GM23338 (cell line): Measurements from ENCODE around the gene RNF217. TPM values are rescaled to one million over a fixed set of nuclear protein-coding genes. Genes with fewer than 3 reads are reported as not detected.

Experiments used
- ATAC-seq: fragments of 200-7000 bp; cut with Tn5 transposase; 3 replicates; pipeline ENCODE4 v1.9.1; 2020
- DNase-seq: peaks from one replicate; pipeline ENCODE4 v3.0.0-alpha.2; 2015; ENCODE audit warnings: low spot score
- H2AFZ ChIP-seq: fragments of 200-600 bp; sonication (generic); 2 replicates; pipeline ENCODE4 v1.8.0; 2016; ENCODE audit warnings: antibody characterized with exemption, mild to moderate bottlenecking, moderate library complexity
- H3F3A ChIP-seq: fragments of 200-600 bp; sonication (generic); replicated peaks from 2 replicates; pipeline ENCODE4 v1.8.0; 2017; ENCODE audit warnings: antibody characterized with exemption, mixed run types, low read depth
- H3K27ac ChIP-seq: fragments of 200-600 bp; sonication (generic); 2 replicates; pipeline ENCODE4 v1.6.1; 2016; ENCODE audit warnings: low read depth
- H3K27me3 ChIP-seq: fragments of 200-600 bp; sonication (generic); 2 replicates; pipeline ENCODE4 v1.8.0; 2016; ENCODE audit warnings: mild to moderate bottlenecking, mixed run types, moderate library complexity; ENCODE audit not compliant: insufficient read depth
- H3K36me3 ChIP-seq: fragments of 200-600 bp; sonication (generic); 2 replicates; pipeline ENCODE4 v1.8.0; 2016; ENCODE audit warnings: mild to moderate bottlenecking; ENCODE audit not compliant: insufficient read depth
- H3K4me1 ChIP-seq: fragments of 200-600 bp; sonication (generic); 2 replicates; pipeline ENCODE4 v1.8.0; 2016; ENCODE audit warnings: mild to moderate bottlenecking, moderate library complexity; ENCODE audit not compliant: insufficient read depth
- H3K4me2 ChIP-seq: fragments of 200-600 bp; sonication (generic); 2 replicates; pipeline ENCODE4 v1.7.1; 2017; ENCODE audit warnings: mixed run types
- H3K4me3 ChIP-seq: fragments of 200-600 bp; sonication (generic); 2 replicates; pipeline ENCODE4 v1.6.1; 2016; ENCODE audit warnings: mixed run types
- H3K79me2 ChIP-seq: fragments of 200-600 bp; sonication (generic); replicated peaks from 2 replicates; pipeline ENCODE4 v1.8.0; 2017; ENCODE audit warnings: mild to moderate bottlenecking; ENCODE audit not compliant: insufficient read depth
- H3K9me2 ChIP-seq: fragments of 200-600 bp; sonication (generic); 2 replicates; pipeline ENCODE4 v1.8.0; 2017; ENCODE audit not compliant: insufficient read depth
- H4K20me1 ChIP-seq: fragments of 200-600 bp; sonication (generic); replicated peaks from 2 replicates; pipeline ENCODE4 v1.8.0; 2017; ENCODE audit warnings: mild to moderate bottlenecking; ENCODE audit not compliant: insufficient read depth
- H3K27ac Mint-ChIP-seq: 2 replicates; pipeline ENCODE4 v1.8.0; 2020; ENCODE audit warnings: inconsistent platforms, mild to moderate bottlenecking, moderate library complexity, mixed read lengths
- H3K27me3 Mint-ChIP-seq: 3 replicates; pipeline ENCODE4 v1.8.0; 2022; ENCODE audit warnings: low read depth, mild to moderate bottlenecking, moderate library complexity, mixed read lengths, inconsistent platforms; ENCODE audit not compliant: insufficient read depth, poor library complexity
- H3K36me3 Mint-ChIP-seq: 3 replicates; pipeline ENCODE4 v1.8.0; 2021; ENCODE audit warnings: low read depth, mild to moderate bottlenecking, inconsistent platforms, moderate library complexity, mixed read lengths
- H3K4me1 Mint-ChIP-seq: 3 replicates; pipeline ENCODE4 v1.8.0; 2020; ENCODE audit warnings: mild to moderate bottlenecking, inconsistent platforms, mixed read lengths
- H3K4me3 Mint-ChIP-seq: 3 replicates; pipeline ENCODE4 v1.8.0; 2021; ENCODE audit warnings: moderate library complexity, mild to moderate bottlenecking, inconsistent platforms, mixed read lengths
- H3K9me3 Mint-ChIP-seq: 3 replicates; pipeline ENCODE4 v1.8.0; 2020; ENCODE audit warnings: moderate library complexity, mild to moderate bottlenecking, inconsistent platforms, mixed read lengths
- CREB1 ChIP-seq: fragments of 250-450 bp; sonication (Bioruptor Pico); IDR thresholded peaks from 2 replicates; pipeline ENCODE4 v1.5.0; 2020; ENCODE audit warnings: low read depth, mild to moderate bottlenecking, moderate library complexity
- CTCF ChIP-seq, 2 experiments: fragments of 200-600 bp in 1 of 2; sonication (generic) in 1 of 2; conservative IDR thresholded peaks; 2 replicates each; pipeline versions ENCODE4 v1.5.1 to v1.6.1; 2016 to 2017; ENCODE audit warnings: antibody characterized with exemption in 2 of 2, low read depth in 2 of 2, mild to moderate bottlenecking in 2 of 2, moderate library complexity in 1 of 2
- ETS1 ChIP-seq: IDR thresholded peaks from 2 replicates; pipeline ENCODE4 v1.6.1; 2016; ENCODE audit warnings: antibody characterized with exemption
- EZH2 ChIP-seq: fragments of 200-600 bp; sonication (generic); IDR thresholded peaks from one replicate; pipeline ENCODE4 v1.8.0; 2017; ENCODE audit warnings: antibody characterized with exemption, mild to moderate bottlenecking, low read depth; ENCODE audit not compliant: unreplicated experiment
- EZH2phosphoT487 ChIP-seq: fragments of 200-600 bp; sonication (generic); IDR thresholded peaks from one replicate; pipeline ENCODE4 v1.8.1; 2018; ENCODE audit warnings: antibody characterized with exemption; ENCODE audit not compliant: unreplicated experiment
- JUNB ChIP-seq: IDR thresholded peaks from one replicate; pipeline ENCODE4 v1.6.1; 2016; ENCODE audit warnings: antibody characterized with exemption; ENCODE audit not compliant: unreplicated experiment
- NANOG ChIP-seq: IDR thresholded peaks from 2 replicates; pipeline ENCODE4 v1.6.1; 2016; ENCODE audit warnings: antibody characterized with exemption, borderline replicate concordance
- POLR2AphosphoS5 ChIP-seq: IDR thresholded peaks from 2 replicates; pipeline ENCODE4 v1.6.1; 2016; ENCODE audit warnings: antibody characterized with exemption, low read depth
- REST ChIP-seq: IDR thresholded peaks from one replicate; pipeline ENCODE4 v1.6.1; 2018; ENCODE audit warnings: antibody characterized with exemption; ENCODE audit not compliant: unreplicated experiment
- STAT1 ChIP-seq: IDR thresholded peaks from one replicate; pipeline ENCODE4 v1.6.1; 2016; ENCODE audit warnings: antibody characterized with exemption; ENCODE audit not compliant: unreplicated experiment
- ZNF114 ChIP-seq: fragments of 250-450 bp; sonication (Bioruptor Pico); IDR thresholded peaks from 2 replicates; pipeline ENCODE4 v1.5.0; 2020; ENCODE audit warnings: mild to moderate bottlenecking, moderate library complexity
- ZNF331 ChIP-seq: fragments of 250-450 bp; sonication (Bioruptor Pico); IDR thresholded peaks from 2 replicates; pipeline ENCODE4 v1.5.0; 2020; ENCODE audit warnings: low read depth, mild to moderate bottlenecking, moderate library complexity
- ZNF462 ChIP-seq: fragments of 250-450 bp; sonication (Bioruptor Pico); IDR thresholded peaks from 2 replicates; pipeline ENCODE4 v1.5.0; 2020; ENCODE audit warnings: mild to moderate bottlenecking, moderate library complexity
- polyA plus RNA-seq: library from polyadenylated mRNA; unstranded; fragments of >200 nt; fragmentation: Nextera tagmentation; extraction: Ambion mirVana; gene quantifications from 2 replicates; pipeline ENCODE4 v1.2.1, GENCODE V29; 2016
- total RNA-seq: library from RNA; depleted of rRNA; stranded (reverse); fragments of >200 nt; shearing (Covaris generic); gene quantifications from 2 replicates; pipeline ENCODE4 v1.2.3, GENCODE V29; 2014

The RNF217 gene
- total and polyA plus RNA-seq, 2 experiments from 2014 or later: 1.7 to 6.2 TPM

GRCh38 chr6:124963416-124963785 lies 1.2 kb downstream of the RNF217 start:
- Histone ChIP-seq H3K27me3 (peaks cover 30% of the 10 kb centered on the region), H3K4me1 (peaks cover 11% of the 10 kb centered on the region), H3K79me2 (peaks cover 22% of the 10 kb centered on the region; the same call in 1 of the 2 replicates), H3K27ac (no peak overlapping the region), H3K36me3 (no peaks in the 10 kb centered on the region), H3K4me2 (peak overlapping the region; percentile 87), H2AFZ (peak overlapping the region; percentile 90; the same call in 1 of the 2 replicates), H4K20me1 (no peaks in the 10 kb centered on the region), H3K9me2 (no peaks in the 10 kb centered on the region), H3F3A (no peaks in the 10 kb centered on the region), H3K4me3 (peak overlapping the region; percentile 84)
- ATAC-seq: no peak; the same call in 2 of the 3 replicates
- H3K4me1 Mint-ChIP-seq: peaks cover 26% of the 10 kb centered on the region
- peak; percentile 52 for DNase-seq
- H3K9me3 Mint-ChIP-seq: no peaks in the 10 kb centered on the region
- peak overlapping the region; percentile 74 for H3K4me3 Mint-ChIP-seq
- TF ChIP-seq EZH2phosphoT487 (no peak), JUNB (no peak), POLR2AphosphoS5 (no peak), REST (no peak), STAT1 (no peak), ZNF114 (no peak), ZNF331 (CRISPR knock-in tag) (no peak), ZNF462 (no peak), ETS1 (no peak), EZH2 (no peak), NANOG (no peak), CREB1 (CRISPR knock-in tag) (no peak), CTCF (conservative IDR thresholded peaks at IDR 0.05; ENCODE audit: low read depth in 2 of 2) (no peak)
- H3K27me3 Mint-ChIP-seq: peaks cover 11% of the 10 kb centered on the region
- no peak overlapping the region for H3K27ac Mint-ChIP-seq
- no peaks in the 10 kb centered on the region; the same call in 2 of the 3 replicates for H3K36me3 Mint-ChIP-seq
